ENCODE results near the gene CGREF1. TPM values are rescaled to one million over a fixed set of nuclear protein-coding genes. Genes with fewer than 3 reads are reported as not detected.

Gene CGREF1
- total and polyA plus RNA-seq, 11 donors: 0.24 to 2.7 (median 0.92) TPM; not detected in 1

- H3K27ac ChIP-seq: no peak overlapping the region
- H3K9me3 ChIP-seq: no peaks in the 10 kb centered on the region
- intact Hi-C loops (cut with DNase I): loop anchor here in 2 of 10 donors (5.0 kb wide), 1 partner anchor 82 kb away; the partner anchor contains the start of genes ATRAID (in 2 of the 2) and SLC5A6 (in 2 of the 2)
- H3K4me1 ChIP-seq: peaks cover 7 to 19% (median 12%) of the 10 kb centered on the region in 12 donors
- WGBS, 4 donors: 89 to 94% (median 91%) methylated on average over 10 of the region's 10 CpGs
- H3K4me3 ChIP-seq: no peak overlapping the region
- H3K36me3 ChIP-seq: peaks cover 0 to 40% (median 34%) of the 10 kb centered on the region in 9 donors
- no peaks in the 10 kb centered on the region for H3K27me3 ChIP-seq
- DNase-seq (no peak), ATAC-seq (no peak)
- TF ChIP-seq POLR2A (IDR thresholded peaks at IDR 0.05): no peak
- TF ChIP-seq, protein P1, sequence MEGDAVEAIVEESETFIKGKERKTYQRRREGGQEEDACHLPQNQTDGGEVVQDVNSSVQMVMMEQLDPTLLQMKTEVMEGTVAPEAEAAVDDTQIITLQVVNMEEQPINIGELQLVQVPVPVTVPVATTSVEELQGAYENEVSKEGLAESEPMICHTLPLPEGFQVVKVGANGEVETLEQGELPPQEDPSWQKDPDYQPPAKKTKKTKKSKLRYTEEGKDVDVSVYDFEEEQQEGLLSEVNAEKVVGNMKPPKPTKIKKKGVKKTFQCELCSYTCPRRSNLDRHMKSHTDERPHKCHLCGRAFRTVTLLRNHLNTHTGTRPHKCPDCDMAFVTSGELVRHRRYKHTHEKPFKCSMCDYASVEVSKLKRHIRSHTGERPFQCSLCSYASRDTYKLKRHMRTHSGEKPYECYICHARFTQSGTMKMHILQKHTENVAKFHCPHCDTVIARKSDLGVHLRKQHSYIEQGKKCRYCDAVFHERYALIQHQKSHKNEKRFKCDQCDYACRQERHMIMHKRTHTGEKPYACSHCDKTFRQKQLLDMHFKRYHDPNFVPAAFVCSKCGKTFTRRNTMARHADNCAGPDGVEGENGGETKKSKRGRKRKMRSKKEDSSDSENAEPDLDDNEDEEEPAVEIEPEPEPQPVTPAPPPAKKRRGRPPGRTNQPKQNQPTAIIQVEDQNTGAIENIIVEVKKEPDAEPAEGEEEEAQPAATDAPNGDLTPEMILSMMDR (IDR thresholded peaks at IDR 0.05): no peak
Measured at GRCh38 chr2:27130396-27130795, 11.5 kb upstream of the CGREF1 start.

DNA sequence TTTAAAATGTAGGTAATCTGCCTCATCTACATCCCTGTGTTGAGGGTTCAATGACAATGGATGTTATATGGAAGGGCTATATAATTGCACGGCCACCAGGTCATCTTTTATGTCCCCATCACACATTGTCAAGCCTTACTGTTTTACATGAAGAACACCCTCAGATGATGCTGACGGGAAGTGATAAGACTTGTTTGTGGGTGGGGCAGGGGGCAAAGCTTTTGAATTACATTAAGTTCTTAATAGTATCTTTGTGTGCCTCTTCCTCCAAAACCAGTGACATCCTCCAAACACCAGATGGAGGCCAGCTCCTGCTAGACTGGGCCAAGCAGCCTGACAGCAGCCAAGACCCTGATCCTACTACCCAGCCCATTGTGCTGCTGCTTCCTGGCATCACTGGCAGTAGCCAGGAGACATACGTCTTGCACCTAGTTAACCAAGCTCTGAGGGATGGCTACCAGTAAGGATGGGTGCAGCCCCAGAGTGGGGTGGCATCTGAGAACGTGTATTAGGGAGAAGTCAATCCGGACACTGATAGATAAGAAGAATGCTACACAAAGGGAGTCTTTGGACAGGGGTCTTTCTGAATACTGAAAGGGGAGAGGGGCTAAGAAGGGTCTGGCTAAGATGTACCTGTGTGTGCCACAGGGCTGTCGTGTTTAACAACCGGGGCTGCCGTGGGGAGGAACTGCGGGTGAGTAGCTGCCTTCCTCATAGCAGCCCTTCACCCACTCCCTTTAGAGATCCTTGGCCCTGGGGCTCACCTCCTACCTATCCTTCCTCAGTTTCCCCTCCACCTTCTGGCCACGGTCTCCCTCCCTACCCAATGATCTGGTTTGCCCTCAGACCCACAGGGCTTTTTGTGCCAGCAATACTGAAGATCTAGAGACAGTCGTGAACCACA lies 10.0 kb upstream of the CGREF1 start:
- H3K9me3 ChIP-seq: no peaks in the 10 kb centered on the region
- no peak overlapping the region for H3K27ac ChIP-seq
- DNase-seq (no peak), ATAC-seq (no peak)
- 73 to 83% (median 80%) methylated on average over 11 of the region's 11 CpGs for whole genome bisulfite sequencing, 4 donors
- intact Hi-C loops (cut with DNase I): no loop called here
- peaks cover 7 to 19% (median 13%) of the 10 kb centered on the region in 12 donors for H3K4me1 ChIP-seq
- no peak for TF ChIP-seq POLR2A (IDR thresholded peaks at IDR 0.05)
- TF ChIP-seq, protein P1 (IDR thresholded peaks at IDR 0.05): no peak
- peaks cover 0 to 40% (median 34%) of the 10 kb centered on the region in 9 donors for H3K36me3 ChIP-seq
- H3K27me3 ChIP-seq: no peaks in the 10 kb centered on the region
- H3K4me3 ChIP-seq: no peak overlapping the region

- 87 to 89% (median 88%) methylated on average over 9 of the region's 9 CpGs for WGBS, 4 donors
- Histone ChIP-seq H3K9me3 (no peaks in the 10 kb centered on the region), H3K27me3 (no peaks in the 10 kb centered on the region), H3K27ac (no peak overlapping the region), H3K4me3 (no peak overlapping the region), H3K36me3 (peaks cover 0 to 40% (median 34%) of the 10 kb centered on the region in 9 donors), H3K4me1 (peaks cover under 1 to 18% (median 11%) of the 10 kb centered on the region in 12 donors)
- intact Hi-C loops (cut with DNase I): loop anchor here in 1 of 10 donors (2.0 kb wide), 1 partner anchor 29 kb away; no protein-coding TSS in a partner anchor
- TF ChIP-seq, protein P1 (IDR thresholded peaks at IDR 0.05): no peak
- TF ChIP-seq POLR2A (IDR thresholded peaks at IDR 0.05): no peak
- DNase-seq (no peak), ATAC-seq (no peak)
Measured at GRCh38 chr2:27127883-27128667, 9.1 kb upstream of the CGREF1 start.

All from heart left ventricle (tissue), 16 donors.